HG02798 (cell line): ENCODE results near the gene CUL1.

ENCODE experiments used
- ATAC-seq: cut with Tn5 transposase; IDR thresholded peaks from one replicate; pipeline ENCODE4 v1.9.1; 2021; ENCODE audit warnings: mild to moderate bottlenecking; ENCODE audit not compliant: unreplicated experiment, poor library complexity

Gene CUL1

DNA sequence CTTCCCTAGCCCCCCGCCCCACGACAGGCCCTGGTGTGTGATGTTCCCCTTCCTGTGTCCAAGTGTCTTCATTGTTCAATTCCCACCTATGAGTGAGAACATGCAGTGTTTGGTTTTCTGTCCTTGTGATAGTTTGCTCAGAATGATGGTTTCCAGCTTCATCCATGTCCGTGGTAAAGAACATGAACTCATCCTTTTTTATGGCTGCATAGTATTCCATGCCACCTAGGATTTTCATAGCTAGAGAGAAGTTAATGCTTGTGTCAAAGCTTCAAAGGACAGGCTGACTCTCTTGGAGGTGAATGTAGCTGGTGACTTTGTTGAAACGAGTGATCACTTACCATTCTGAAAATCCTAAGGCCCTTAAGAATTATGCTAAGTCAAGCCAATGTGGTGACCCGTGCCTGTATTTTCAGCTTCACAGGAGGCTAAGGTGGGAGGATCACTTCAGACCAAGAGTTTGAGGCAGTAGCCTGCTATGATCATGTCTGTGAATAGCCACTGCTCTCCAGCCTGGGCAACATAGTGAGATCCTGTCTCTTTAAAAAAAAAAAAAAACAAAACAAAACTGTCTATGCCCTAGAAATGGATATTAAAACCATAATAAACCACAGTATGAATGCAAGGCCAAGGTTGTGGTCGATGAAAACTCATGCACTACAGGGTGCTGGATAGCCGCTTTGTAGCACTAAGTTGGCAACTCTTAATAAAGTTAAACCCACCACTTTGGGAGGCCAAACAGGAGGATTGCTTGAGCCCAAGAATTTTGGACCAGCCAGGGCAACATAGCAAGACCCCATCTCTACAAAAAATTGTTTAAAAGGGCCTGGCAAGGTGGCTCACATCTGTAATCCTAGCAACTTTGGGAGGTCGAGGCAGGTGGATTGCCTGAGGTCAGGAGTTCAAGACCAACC, 52.0 kb downstream of the CUL1 start:
- ATAC-seq: no peak

DNA sequence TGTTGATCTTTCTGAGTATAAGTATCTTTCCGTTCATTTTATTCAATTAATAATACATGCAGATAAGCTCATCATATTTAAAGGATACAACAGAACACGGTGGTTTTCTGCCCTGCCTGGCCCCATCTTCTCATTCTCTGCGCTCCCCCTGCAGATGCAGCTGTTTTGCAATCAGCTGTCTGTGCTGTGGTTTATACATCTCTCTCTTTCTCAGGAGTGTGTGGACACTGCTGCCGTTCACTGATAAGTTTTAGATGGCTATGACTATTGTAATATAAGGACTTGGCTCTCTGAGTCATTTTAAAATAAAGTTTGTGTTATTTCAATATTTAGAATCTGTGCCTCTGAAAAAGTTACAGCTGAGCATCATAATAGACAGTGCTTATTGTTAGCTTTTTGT, 54.5 kb downstream of the CUL1 start:
- ATAC-seq: no peak

DNA sequence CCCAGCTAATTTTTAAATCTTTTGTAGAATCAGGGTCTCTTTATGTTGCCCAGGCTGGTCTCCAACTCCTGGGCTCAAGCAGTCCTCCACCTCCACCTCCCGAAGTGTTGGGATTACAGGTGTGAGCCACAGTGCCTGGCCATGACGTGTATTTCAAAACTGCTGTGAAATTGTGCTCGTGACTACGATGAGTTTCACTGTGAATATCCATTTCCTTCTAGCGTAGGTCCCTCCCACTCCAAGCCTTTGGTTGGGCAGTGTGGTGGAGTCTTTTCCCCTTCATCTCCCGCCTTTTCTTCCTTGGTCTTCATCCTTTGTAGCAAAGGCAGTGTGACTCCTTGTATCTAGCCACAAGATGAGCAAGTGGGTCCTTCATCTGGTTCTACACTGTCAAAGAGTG, 56.2 kb downstream of the CUL1 start:
- ATAC-seq: no peak

DNA sequence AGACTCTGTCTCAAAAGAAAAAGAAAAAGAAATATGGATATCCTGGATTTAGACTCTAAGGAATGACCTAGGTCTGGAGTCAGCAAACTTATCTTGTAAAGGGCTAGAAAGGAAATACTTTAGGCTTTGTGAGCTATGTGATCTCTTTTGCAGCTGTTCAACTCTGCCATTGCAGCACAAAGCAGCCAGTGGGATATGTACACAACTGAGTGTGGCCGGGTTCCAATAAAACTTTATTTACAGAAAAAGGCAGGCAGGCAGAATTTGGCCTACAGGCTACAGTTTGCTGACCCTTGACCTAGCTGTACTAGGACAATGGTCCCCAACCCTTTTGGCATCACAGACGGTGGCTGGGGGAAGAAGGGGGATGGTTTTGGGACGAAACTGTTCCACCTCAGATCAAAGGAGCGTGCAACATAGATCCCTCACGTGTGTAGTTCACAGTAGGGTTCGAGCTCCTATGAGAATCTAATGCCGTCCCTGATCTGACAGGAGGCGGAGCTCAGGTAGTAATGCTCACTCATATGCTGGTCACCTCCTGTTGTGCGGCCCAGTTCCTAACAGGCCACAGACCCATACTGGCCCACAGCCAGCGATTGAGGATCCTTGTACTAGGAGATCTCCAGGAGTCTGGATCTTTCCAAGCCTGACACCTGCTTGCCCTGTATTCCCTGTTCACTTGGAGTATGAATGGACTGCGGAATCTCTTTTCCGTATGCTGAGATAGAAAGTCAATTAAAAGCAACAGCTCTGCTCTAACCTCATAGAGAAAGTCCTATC, 63.0 kb downstream of the CUL1 start:
- no peak for ATAC-seq

DNA sequence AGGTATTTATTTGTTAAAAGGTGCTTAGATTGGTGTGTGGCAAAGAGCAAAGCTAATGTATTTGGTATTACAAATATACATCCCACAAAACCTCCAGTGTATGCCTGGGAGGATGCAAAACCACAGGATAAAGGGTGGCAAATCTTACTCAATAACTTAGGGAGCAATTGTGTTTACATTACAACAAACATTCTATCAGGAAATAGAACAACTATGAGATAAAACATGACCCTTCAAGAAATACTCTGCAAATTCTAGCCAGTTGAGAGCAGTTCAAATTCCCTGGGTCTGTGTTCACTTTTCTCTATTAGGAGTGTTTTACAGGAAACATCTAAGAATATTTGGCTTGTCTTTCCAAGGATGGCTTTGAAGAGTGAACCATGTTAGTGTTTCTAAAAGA, 64.9 kb downstream of the CUL1 start:
- ATAC-seq: no peak

DNA sequence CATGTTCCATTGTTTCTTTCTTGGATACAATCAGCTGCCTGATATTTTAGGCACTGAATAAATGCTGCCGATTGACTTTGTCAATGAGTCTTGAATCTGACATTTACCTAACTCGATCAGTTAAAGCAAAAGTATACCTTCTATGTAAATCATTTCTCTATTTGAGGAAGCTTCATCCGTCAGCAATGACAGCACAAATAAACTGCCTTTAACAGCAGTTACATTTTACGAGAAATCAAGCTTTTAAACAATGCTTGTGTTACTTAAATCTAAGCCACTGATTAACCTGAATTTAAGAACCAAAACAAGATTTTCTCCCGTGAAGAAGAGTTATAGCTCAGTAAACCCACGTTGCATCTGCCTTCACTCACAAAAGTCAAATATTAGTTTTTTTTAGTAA, 71.3 kb downstream of the CUL1 start:
- no peak for ATAC-seq

DNA sequence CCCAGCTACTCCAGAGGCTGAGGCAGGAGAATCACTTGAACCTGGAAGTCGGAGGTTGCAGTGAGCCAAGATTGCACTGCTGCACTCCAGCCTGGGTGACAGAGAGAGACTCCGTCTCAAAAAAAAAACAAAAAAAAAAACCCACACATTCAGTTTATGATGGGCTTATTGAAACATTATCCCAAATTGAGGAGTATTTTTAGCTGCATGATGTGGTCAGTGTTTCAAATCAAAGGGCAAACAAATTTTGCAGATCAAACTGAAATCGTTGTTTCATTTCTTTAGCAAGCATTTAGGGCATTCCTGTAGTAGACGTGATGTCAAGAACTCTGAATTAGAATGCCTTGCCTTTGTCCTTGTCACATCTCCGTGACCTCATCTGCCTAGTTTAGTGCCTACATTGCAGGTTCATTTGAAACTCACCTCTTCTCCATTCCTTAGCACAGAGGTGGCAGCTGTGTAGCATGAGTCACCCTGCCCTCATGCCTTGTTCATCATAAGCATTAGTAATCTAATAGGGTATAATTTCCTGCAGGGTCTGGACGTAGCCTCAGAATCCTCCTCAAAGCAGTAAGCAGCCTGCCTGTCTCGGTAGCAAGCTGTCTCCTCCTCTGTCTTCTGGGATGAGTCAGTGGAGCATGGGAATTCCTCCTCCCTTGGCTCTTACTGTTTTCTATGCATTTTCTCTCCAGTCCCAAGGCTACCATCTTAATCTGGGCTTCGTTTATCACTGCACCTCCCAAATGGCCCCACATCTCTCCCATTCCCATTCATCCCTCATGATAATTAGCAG, 73.8 kb downstream of the CUL1 start:
- ATAC-seq: no peak

DNA sequence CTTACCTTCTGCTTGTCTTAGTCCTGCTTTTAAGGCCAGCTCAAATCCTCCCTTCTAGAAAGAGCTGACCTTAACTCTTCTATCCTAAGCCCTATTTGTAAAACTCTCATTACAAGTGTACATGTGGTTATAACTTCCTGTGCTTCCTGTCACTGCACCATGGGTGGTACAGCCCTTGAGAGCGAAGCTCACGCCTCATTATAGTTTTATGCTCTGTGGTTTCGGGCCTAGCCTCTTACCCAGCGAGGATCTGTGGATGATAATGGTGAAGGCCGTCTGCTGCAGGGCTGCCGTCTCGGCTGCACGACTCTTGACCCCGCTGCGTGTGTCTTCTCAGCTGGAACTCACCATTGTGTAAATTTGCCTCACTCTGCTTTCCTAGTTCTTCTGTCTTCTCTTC, 74.6 kb downstream of the CUL1 start:
- ATAC-seq: no peak

DNA sequence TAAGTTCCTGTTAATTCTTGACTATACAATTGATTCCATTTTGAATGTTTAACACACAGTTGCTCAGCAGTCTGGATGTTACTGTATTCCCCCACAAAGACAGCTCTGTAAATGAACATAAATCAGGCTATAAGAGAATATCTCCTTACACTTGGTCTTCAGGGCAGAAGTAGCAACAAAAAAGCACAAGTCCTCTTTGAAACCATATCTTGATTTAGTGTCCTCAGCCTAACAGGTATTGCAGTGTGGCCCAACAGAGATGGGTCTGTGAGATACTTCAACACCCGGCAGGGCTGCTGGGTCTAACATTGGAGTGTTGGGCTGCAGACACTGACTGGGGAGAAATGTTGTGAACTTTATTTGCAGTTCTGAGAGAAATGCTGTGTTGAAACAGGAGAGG, 75.8 kb downstream of the CUL1 start:
- ATAC-seq: no peak

DNA sequence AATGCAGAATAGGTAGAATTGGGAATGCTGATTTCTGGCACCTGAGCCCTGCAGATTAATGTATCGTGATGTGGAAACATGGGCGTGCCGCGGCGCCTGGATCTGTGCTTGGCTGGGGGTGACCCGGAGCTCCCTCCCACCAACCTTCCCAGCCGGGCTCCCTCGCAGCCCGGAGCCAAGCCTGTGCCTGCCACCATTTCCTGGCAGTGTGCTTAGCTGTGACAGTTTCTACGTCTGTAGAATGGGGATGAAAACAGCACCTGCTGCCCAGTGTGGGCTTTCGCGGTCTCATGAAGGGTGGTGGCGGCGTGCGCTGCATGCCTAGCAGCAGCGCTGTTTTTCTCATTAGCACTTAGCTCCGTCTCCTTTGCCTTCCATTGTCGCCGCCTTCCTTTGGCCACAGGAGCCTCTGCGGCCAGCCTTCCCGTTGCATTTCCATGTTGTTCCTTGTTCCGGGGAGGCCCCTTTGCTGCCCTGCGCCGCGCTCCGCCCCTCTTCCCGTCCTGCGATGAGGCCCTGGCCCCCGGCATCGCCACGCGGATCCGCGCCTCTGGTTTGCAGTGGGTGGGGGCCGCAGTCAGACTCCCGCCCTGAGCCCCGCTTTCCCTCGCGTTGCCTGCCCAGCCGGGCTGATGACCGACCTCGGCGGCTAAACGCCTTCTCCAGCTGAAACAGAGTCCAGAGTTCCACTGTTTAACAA, 84.2 kb downstream of the CUL1 start:
- ATAC-seq: no peak

DNA sequence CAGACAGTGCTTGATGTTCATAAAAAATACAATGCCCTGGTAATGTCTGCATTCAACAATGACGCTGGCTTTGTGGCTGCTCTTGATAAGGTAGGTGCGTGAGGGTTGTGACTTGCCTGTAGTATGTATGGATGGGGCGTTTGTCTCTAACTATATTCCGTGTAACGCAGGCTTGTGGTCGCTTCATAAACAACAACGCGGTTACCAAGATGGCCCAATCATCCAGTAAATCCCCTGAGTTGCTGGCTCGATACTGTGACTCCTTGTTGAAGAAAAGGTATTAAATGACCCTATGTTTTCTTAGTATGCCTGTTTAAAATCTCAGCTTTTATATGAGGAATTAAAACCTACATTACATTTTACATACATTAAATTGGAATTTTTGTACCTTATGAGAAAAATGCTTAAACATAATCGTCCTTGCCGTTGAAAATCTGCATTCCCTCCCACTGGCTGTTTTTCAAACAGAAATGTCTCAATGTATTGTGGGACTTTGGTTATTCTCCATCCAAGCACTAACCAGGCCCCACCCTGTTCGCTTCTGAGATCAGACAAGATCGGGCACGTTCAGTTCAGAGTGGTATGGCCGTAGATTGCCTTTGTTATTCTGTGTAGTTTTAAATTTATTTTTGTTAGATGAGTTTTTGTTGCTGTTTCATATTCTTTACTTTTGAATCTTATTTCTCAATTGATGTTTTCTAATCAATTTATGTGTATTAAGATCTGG, 85.3 kb downstream of the CUL1 start:
- no peak for ATAC-seq

DNA sequence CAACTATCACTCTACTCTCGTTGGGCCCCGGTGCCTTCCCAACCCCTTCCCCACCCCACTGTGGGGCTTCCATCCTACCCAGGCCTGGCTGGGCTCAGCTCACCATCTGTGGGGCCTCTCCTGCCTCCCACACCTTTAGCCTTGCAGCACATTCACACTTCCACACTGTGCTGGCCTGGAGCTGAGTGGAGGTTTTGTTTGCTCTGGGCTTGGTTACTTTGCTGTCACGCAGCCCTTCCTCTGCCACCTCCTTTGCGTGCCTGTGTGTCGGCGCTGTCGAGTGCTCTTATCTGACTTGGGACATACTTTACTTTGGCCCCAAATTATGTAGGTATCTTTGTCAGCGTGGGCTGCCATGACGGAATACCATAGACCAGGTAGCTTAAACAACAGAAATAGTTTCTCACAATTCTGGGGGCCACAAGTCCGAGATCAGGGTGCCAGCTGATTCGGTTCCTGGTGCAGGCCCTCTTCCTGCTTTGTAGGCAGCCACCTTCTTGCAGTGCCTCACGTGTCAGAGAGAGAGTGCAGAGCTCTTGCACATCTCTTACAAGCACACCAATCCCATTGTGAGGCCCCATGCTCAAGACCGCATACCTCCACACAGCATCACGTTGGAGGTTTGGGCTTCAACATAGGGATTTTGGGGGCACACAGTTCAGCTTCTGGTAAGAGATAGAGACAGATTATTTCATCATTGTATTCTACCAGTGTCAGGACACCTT, 89.0 kb downstream of the CUL1 start:
- no peak for ATAC-seq

DNA sequence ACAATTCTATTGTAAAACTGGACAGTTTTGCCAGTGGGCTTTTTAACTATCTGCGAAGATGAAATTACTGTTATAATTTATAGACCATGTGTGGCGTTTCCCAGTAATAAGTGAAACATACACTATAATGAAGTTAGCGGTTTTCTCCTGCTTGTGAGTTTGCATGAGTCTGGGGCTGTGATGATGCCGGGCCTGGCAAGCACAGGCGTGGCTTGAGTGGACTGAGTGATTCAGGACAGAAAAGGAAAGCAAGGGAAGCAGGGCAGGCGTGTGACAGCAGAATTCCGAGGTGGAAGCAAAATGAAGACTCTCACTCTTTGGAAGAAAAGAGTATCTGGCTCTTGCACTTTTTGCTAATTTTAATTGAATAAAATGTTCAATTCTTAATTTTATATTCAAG, 90.5 kb downstream of the CUL1 start:
- ATAC-seq: no peak

DNA sequence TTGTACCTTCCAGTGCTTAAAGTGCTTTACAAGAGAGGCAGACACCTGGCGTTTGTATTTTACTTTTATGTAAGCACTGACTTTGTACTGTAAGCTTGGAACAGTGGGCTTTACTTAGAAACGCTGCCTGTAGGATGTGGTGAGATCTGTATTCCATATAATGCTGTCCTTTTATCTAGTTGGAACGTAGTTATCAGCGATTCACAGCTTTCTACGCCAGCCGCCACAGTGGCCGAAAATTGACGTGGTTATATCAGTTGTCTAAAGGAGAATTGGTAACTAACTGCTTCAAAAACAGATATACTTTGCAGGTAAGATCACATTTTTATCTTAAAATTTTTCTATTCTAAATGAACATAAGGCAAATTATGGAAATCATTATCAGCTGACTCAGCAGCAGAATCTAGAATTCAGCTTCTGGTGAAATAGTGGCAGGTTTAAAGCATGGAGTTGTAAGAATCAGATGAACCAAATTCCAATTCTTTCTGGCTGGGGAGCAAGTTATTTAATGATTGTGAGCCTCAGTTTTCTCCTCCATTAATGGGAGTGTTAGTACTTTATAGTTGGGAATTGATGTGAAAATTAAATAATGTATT, 91.5 kb downstream of the CUL1 start:
- ATAC-seq: no peak

DNA sequence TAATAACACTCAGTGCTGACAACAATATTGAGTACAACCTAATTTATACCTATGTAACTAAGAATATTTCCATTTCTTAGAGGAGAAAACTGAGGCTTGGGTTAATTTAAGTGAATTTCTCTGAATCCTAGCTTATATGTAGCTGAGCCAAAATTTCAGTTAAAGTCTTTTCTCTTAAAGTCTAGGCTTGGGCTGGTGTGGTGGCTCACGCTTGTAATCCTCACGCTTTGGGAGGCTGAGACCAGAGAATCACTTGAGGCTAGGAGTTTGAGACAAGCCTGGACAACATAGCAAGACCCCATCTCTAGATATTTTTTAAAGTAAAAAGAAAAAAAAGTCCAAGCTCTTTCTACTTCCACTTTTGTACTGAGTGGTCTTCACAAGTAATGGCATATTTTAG, 92.1 kb downstream of the CUL1 start:
- ATAC-seq: no peak

DNA sequence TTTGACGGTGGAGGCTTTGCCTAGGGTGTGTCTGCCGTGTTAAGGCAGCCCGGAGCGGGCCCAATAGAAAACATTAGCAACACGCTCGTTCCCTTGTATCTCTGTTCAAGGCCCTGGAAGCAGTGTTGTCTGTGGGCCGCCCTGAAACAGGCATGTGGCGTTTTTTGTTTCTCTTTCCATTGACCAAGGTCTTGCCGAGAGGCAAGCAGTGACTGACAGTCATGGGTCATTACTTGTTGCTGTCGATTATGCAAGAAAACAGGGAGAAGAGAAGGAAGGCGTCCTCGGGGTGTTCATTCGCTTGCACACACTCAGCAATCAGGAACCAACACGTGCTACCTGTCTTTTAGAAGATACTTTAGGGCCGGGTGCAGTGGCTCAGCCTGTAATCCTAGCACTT, 92.8 kb downstream of the CUL1 start:
- no peak for ATAC-seq

DNA sequence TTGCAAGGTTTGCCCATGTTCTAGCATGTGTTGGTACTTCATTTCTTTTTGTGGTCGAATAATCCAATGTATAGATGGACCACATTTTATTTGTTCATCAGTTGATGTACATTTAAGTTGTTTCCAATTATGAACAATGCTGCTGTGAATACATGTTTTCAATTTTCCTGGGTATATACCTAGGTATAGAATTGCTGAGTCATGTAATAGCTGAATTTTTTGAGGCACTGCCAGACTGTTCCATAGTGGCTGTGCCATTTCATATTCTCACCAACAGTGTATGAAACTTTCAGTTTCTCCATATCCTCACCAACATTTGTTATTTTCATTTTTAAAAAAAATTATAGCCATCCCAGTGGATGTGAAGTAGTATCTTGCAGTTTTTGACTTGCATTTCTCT, 94.9 kb downstream of the CUL1 start:
- no peak for ATAC-seq

DNA sequence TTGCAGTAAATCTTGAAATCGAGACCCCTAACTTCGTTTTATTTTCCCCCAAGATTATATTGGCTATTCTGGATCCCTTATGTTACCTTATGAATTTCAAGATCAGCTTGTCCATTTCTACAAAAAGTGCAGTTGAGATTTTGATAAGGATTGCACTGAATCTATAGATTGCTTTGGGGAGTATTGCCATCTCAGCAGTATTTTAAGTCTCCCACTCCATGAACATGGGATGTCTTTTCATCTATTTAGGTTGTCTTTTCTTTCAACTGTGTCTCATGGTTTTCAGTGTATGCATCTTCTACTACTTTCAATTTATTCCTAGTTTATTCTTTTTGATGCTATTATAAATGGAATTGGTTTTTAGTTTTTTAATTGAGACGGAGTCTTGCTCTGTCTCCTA, 95.8 kb downstream of the CUL1 start:
- no peak for ATAC-seq

DNA sequence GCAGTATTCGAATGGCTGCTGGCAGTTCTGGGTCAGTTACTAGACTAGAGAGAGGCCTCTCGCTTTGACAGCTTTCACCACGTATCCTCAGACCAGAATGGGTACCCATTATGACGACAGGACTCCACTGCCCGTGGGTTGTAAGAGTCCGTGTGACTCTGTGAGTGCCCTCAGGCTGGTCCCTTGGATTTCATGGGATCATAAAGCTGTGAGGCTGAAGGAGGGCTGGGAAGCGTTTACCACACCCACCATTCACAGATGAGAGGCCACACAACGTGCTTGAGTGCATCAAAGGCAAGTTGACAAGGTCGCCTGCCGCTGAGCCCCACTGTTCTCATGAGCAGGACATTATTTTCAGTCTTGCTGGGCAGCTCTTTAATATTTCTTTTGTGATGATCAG, 98.1 kb downstream of the CUL1 start:
- ATAC-seq: no peak
